HCT116 (cell line): ENCODE measurements around the gene GPALPP1. TPM values are rescaled to one million over a fixed set of nuclear protein-coding genes. Genes with fewer than 3 reads are reported as not detected.
A peak's percentile ranks its signal among the peaks of the same experiment; 100 is the strongest.

Source experiments
- ATAC-seq: fragments of 200-7000 bp; cut with Tn5 transposase; 2 replicates; pipeline ENCODE4 v1.9.1; 2020; ENCODE audit warnings: mild to moderate bottlenecking, moderate library complexity
- BruUV-seq: library from RNA; stranded (reverse); fragments of 400-500 nt; replicated peaks from 2 replicates; lab custom pipeline; 2021; lab: Mats Ljungman, UMichigan
- CTCF ChIA-PET: fragments of 300-600 bp; sonication (Branson Sonifier 250); formaldehyde crosslinking; loops from one replicate; lab custom pipeline; 2021; ENCODE audit warnings: antibody characterized with exemption; lab: Charles Lee
- POLR2A ChIA-PET: fragments of 300-600, 350-600 bp; sonication (Branson Sonifier 250); formaldehyde crosslinking; loops from one replicate; lab custom pipeline; 2021; ENCODE audit warnings: antibody characterized with exemption; lab: Charles Lee
- RAD21 ChIA-PET, 2 experiments: fragments of 300-600 bp; sonication (Branson Sonifier 250); formaldehyde crosslinking; loops; one replicate each; lab custom pipeline; 2023; ENCODE audit warnings: low total read pairs in 2 of 2; ENCODE audit not compliant: uncharacterized antibody in 2 of 2, unreplicated experiment in 2 of 2, low non-redundant PET in 1 of 2; lab: Charles Lee
- DNase-seq: peaks from one replicate; pipeline ENCODE4 v3.0.0-alpha.2; 2010; ENCODE audit warnings: low read depth, low spot score
- H2AFZ ChIP-seq: fragments of 200-600 bp; shearing (Covaris generic), sonication (generic); 2 replicates; pipeline ENCODE4 v1.6.1; 2017; ENCODE audit warnings: low read depth, mixed run types, mixed read lengths, antibody characterized with exemption, low read length; ENCODE audit not compliant: poor library complexity, severe bottlenecking
- H3K27ac ChIP-seq: 2 replicates; pipeline ENCODE4 v1.5.1; 2012; ENCODE audit warnings: low read depth, low read length
- H3K27me3 ChIP-seq: fragments of 200-600 bp; sonication (generic); 2 replicates; pipeline ENCODE4 v1.6.1; 2016; ENCODE audit warnings: mixed run types, low read length, mixed read lengths; ENCODE audit not compliant: insufficient read depth
- H3K36me3 ChIP-seq, 2 experiments: fragments of 200-500 bp in 1 of 2; fragments of 200-600 bp in 1 of 2; sonication (Bioruptor generic) in 1 of 2; sonication (generic) in 1 of 2; 2 replicates each; pipeline versions ENCODE4 v1.5.1 to v1.6.1; 2014 to 2016; ENCODE audit warnings: low read length in 2 of 2, inconsistent platforms in 1 of 2, mixed read lengths in 1 of 2, mixed run types in 1 of 2; ENCODE audit not compliant: insufficient read depth in 2 of 2, control insufficient read depth in 1 of 2
- H3K4me1 ChIP-seq, 2 experiments: fragments of 200-600 bp in 1 of 2; sonication (generic) in 1 of 2; 2 replicates each; pipeline versions ENCODE4 v1.5.1 to v1.6.1; 2012 to 2017; ENCODE audit warnings: low read length in 2 of 2, inconsistent platforms in 1 of 2, mild to moderate bottlenecking in 1 of 2, mixed read lengths in 1 of 2, mixed run types in 1 of 2, moderate library complexity in 1 of 2; ENCODE audit not compliant: insufficient read depth in 2 of 2, control insufficient read depth in 1 of 2
- H3K4me2 ChIP-seq: fragments of 200-600 bp; sonication (generic); 2 replicates; pipeline ENCODE4 v1.6.1; 2017; ENCODE audit warnings: mixed run types, low read length, mixed read lengths
- H3K4me3 ChIP-seq, 2 experiments: fragments of 200-600 bp in 1 of 2; sonication (generic) in 1 of 2; replicated peaks in 1 of 2; 2 replicates each; pipeline ENCODE4 v1.5.1; 2011 to 2016; ENCODE audit warnings: low read length in 2 of 2, control low read depth in 1 of 2, low read depth in 1 of 2, mild to moderate bottlenecking in 1 of 2, mixed read lengths in 1 of 2, mixed run types in 1 of 2
- H3K79me2 ChIP-seq: fragments of 200-600 bp; sonication (generic); 2 replicates; pipeline ENCODE4 v1.6.1; 2017; ENCODE audit warnings: mild to moderate bottlenecking, mixed run types, low read length, moderate library complexity, mixed read lengths; ENCODE audit not compliant: insufficient read depth
- H3K9ac ChIP-seq: fragments of 200-600 bp; sonication (generic); 2 replicates; pipeline ENCODE4 v1.6.1; 2016; ENCODE audit warnings: low read length, mixed read lengths
- H3K9me2 ChIP-seq: fragments of 200-600 bp; sonication (generic), shearing (Covaris generic); 2 replicates; pipeline ENCODE4 v1.6.1; 2017; ENCODE audit warnings: mixed run types, mild to moderate bottlenecking, moderate library complexity; ENCODE audit not compliant: insufficient read depth
- H3K9me3 ChIP-seq, 2 experiments: fragments of 200-500 bp in 1 of 2; fragments of 200-600 bp in 1 of 2; sonication (Bioruptor generic) in 1 of 2; sonication (generic) in 1 of 2; 2 replicates each; pipeline ENCODE4 v1.6.1; 2014 to 2017; ENCODE audit warnings: low read length in 2 of 2, mixed read lengths in 2 of 2, inconsistent platforms in 1 of 2, low read depth in 1 of 2, mild to moderate bottlenecking in 1 of 2, mixed run types in 1 of 2, moderate library complexity in 1 of 2; ENCODE audit not compliant: control insufficient read depth in 1 of 2, insufficient read depth in 1 of 2
- H4K20me1 ChIP-seq: fragments of 200-600 bp; sonication (generic), shearing (Covaris generic); 2 replicates; pipeline ENCODE4 v1.6.1; 2017; ENCODE audit warnings: mixed run types, mild to moderate bottlenecking, moderate library complexity; ENCODE audit not compliant: insufficient read depth
- CEBPB ChIP-seq: IDR thresholded peaks from 2 replicates; pipeline ENCODE4 v1.6.1; 2012; ENCODE audit warnings: low read depth
- CTCF ChIP-seq, 3 experiments: fragments of 200-600 bp in 1 of 3; sonication (generic) in 1 of 3; IDR thresholded peaks in 2 of 3; conservative IDR thresholded peaks in 1 of 3; 2 replicates each; pipeline ENCODE4 v1.5.1; 2012 to 2017; ENCODE audit warnings: low read depth in 2 of 3, low read length in 2 of 3, antibody characterized with exemption in 1 of 3, borderline replicate concordance in 1 of 3, control low read depth in 1 of 3, mild to moderate bottlenecking in 1 of 3, mixed read lengths in 1 of 3, mixed run types in 1 of 3, moderate library complexity in 1 of 3; ENCODE audit not compliant: insufficient read depth in 1 of 3
- EGR1 ChIP-seq: IDR thresholded peaks from 2 replicates; pipeline ENCODE4 v1.6.1; 2012; ENCODE audit warnings: low read depth
- ELF1 ChIP-seq: IDR thresholded peaks from 2 replicates; pipeline ENCODE4 v1.6.1; 2012; ENCODE audit warnings: low read depth, borderline replicate concordance
- EZH2 ChIP-seq: fragments of 200-600 bp; sonication (generic); IDR thresholded peaks from 2 replicates; pipeline ENCODE4 v1.6.1; 2017; ENCODE audit warnings: antibody characterized with exemption, mixed run types
- POLR2AphosphoS5 ChIP-seq: IDR thresholded peaks from 2 replicates; pipeline ENCODE4 v1.6.1; 2011; ENCODE audit warnings: mild to moderate bottlenecking, low read depth, low read length, moderate library complexity
- RAD21 ChIP-seq: IDR thresholded peaks from 2 replicates; pipeline ENCODE4 v1.6.1; 2012; ENCODE audit warnings: low read depth, mild to moderate bottlenecking
- SP1 ChIP-seq: IDR thresholded peaks from 2 replicates; pipeline ENCODE4 v1.6.1; 2012; ENCODE audit warnings: low read depth
- YY1 ChIP-seq: IDR thresholded peaks from 2 replicates; pipeline ENCODE4 v1.6.1; 2011; ENCODE audit warnings: low read length, low read depth, moderate library complexity, mild to moderate bottlenecking; ENCODE audit not compliant: insufficient replicate concordance; ENCODE audit errors: extremely low read depth
- ZFX ChIP-seq: fragments of 450-650 bp; IDR thresholded peaks from 2 replicates; pipeline ENCODE4 v1.6.1; 2017
- ZNF274 ChIP-seq: fragments of 200-500 bp; sonication (Bioruptor generic); IDR thresholded peaks from 2 replicates; pipeline ENCODE4 v1.6.1; 2014; ENCODE audit warnings: mild to moderate bottlenecking, low read depth, low read length, inconsistent platforms
- intact Hi-C: fragments of 100-400 bp; cut with micrococcal nuclease; formaldehyde crosslinking; loops from 2 replicates; pipeline ENCODE4 v1.10.0; 2022
- total RNA-seq: library from RNA; stranded (reverse); gene quantifications from one replicate; pipeline ENCODE4 v1.2.1, GENCODE V29; 2021; ENCODE audit not compliant: unreplicated experiment

GPALPP1 gene
- total RNA-seq, 1 experiment from 2014 or later, result 21.3 TPM

- no peaks in the 10 kb centered on the region for H3K9me2 ChIP-seq
- H3K4me2 ChIP-seq, result peak overlapping the region; percentile 22; the same call in 1 of the 2 replicates
- H4K20me1 ChIP-seq, result no peaks in the 10 kb centered on the region
- H3K27ac ChIP-seq, result no peak overlapping the region
- no peaks in the 10 kb centered on the region for H3K36me3 ChIP-seq
- H3K79me2 ChIP-seq, result no peaks in the 10 kb centered on the region
- no peak overlapping the region for H2AFZ ChIP-seq
- no peaks in the 10 kb centered on the region for H3K9me3 ChIP-seq
- ATAC-seq (no peak), DNase-seq (no peak)
- H3K4me3 ChIP-seq, result no peak overlapping the region
- ChIA-PET RAD21 (no interaction called here), POLR2A (no interaction called here), CTCF (no interaction called here)
- TF ChIP-seq EZH2 (no peak), ZNF274 (no peak), ZFX (no peak), ELF1 (no peak), SP1 (no peak), RAD21 (no peak), YY1 (no peak), CEBPB (no peak), EGR1 (no peak), CTCF (IDR thresholded peaks at IDR 0.05 in 2 of 3, conservative IDR thresholded peaks at IDR 0.05 in 1 of 3; ENCODE audit: borderline replicate concordance in 1 of 3, insufficient read depth in 1 of 3, low read depth in 2 of 3, low read length in 2 of 3) (no peak), POLR2AphosphoS5 (no peak)
- intact Hi-C loops, result loop anchor here (10.0 kb wide), 1 partner anchor 355 kb away; no protein-coding TSS in a partner anchor
- BruUV-seq, result no TSS peak
- peaks cover 0 to 11% of the 10 kb centered on the region in 2 experiments; a peak in 2 of 4 replicates for H3K4me1 ChIP-seq
- H3K27me3 ChIP-seq, result no peaks in the 10 kb centered on the region
- no peak overlapping the region for H3K9ac ChIP-seq
Observed at GRCh38 chr13:45040173-45040572, 50.8 kb downstream of the GPALPP1 start.
